Activated B cell treated with CpG ODN at 0.5 μM for 24 hours (primary cell): ENCODE results near the gene NFKBIL1. TPM values are rescaled to one million over a fixed set of nuclear protein-coding genes. Genes with fewer than 3 reads are reported as not detected.

ENCODE experiments used
- ATAC-seq: fragments of 200-7000 bp; cut with Tn5 transposase; one replicate; pipeline ENCODE4 v1.10.0; 2021; ENCODE audit warnings: low read depth, mild to moderate bottlenecking, moderate library complexity
- CTCF ChIA-PET: fragments of 350-600 bp; sonication (Branson Sonifier 250); formaldehyde crosslinking; loops from one replicate; lab custom pipeline; 2021; ENCODE audit warnings: antibody characterized with exemption; lab: Charles Lee
- POLR2A ChIA-PET: fragments of 350-600 bp; sonication (Branson Sonifier 250); formaldehyde crosslinking; loops from one replicate; lab custom pipeline; 2021; ENCODE audit warnings: antibody characterized with exemption; lab: Charles Lee
- DNase-seq: peaks from one replicate; pipeline ENCODE4 v3.0.0; 2022
- H3K27ac Mint-ChIP-seq: one replicate; pipeline ENCODE4 v1.8.0; 2020; ENCODE audit warnings: mixed read lengths
- H3K27me3 Mint-ChIP-seq: one replicate; pipeline ENCODE4 v1.8.0; 2021; ENCODE audit warnings: mixed read lengths
- H3K36me3 Mint-ChIP-seq: one replicate; pipeline ENCODE4 v1.8.0; 2021; ENCODE audit warnings: low read depth, mixed read lengths
- H3K4me1 Mint-ChIP-seq: one replicate; pipeline ENCODE4 v1.8.0; 2021; ENCODE audit warnings: mixed read lengths
- H3K4me3 Mint-ChIP-seq: one replicate; pipeline ENCODE4 v1.8.0; 2020; ENCODE audit warnings: mild to moderate bottlenecking, mixed read lengths
- H3K9me3 Mint-ChIP-seq: one replicate; pipeline ENCODE4 v1.8.0; 2020; ENCODE audit warnings: mixed read lengths
- CTCF ChIP-seq: fragments of 200-600 bp; IDR thresholded peaks from one replicate; pipeline ENCODE4 v1.8.0; 2022; ENCODE audit warnings: antibody characterized with exemption, mild to moderate bottlenecking
- intact Hi-C: fragments of 100-400 bp; cut with micrococcal nuclease; formaldehyde crosslinking; loops from one replicate; pipeline ENCODE4 v1.15.1; 2024
- total RNA-seq: library from RNA; stranded (reverse); gene quantifications from 2 replicates; pipeline ENCODE4 v1.2.3, GENCODE V29; 2022

NFKBIL1 gene
- total RNA-seq, 1 donor from 2014 or later, result 16.7 TPM

GRCh38 chr6:31569861-31570536 lies 22.6 kb downstream of the NFKBIL1 start:
- no peaks in the 10 kb centered on the region for H3K27me3 Mint-ChIP-seq
- ATAC-seq (no peak), DNase-seq (no peak)
- H3K9me3 Mint-ChIP-seq, result no peaks in the 10 kb centered on the region
- no peak for TF ChIP-seq CTCF
- intact Hi-C loops, result loop anchor here (10.0 kb wide), 2 partner anchors 885 to 1055 kb away; partner anchors contain the start of gene PPP1R18
- peak overlapping the region; percentile 45 for H3K4me3 Mint-ChIP-seq
- ChIA-PET CTCF (interaction anchor here (1.3 to 25.7 kb wide), 5 partner anchors 11 to 29 kb away, joined by 4 to 611 read pairs (median 10); partner anchors contain the start of genes ATP6V1G2, DDX39B and NFKBIL1), POLR2A (interaction anchor here (0.7 to 25.3 kb wide), 8 partner anchors 7 to 1068 kb away, joined by 3 to 1155 read pairs (median 8); partner anchors contain the start of genes DDX39B, LST1, LTB and NCR3)
- H3K36me3 Mint-ChIP-seq, result peaks cover 24% of the 10 kb centered on the region
- peak overlapping the region; percentile 93 for H3K27ac Mint-ChIP-seq
- peaks cover 87% of the 10 kb centered on the region for H3K4me1 Mint-ChIP-seq

- POLR2A ChIA-PET, result interaction anchor here (0.6 to 25.3 kb wide), 9 partner anchors 9 to 111 kb away, joined by 3 to 1155 read pairs (median 51); partner anchors contain the start of genes DDX39B, LST1, LTB and NCR3
- intact Hi-C loops, result loop anchor here (1.0 kb wide), 2 partner anchors 8 to 12 kb away; no protein-coding TSS in a partner anchor
These were observed 24.9 kb downstream of the NFKBIL1 start, which contains the start of gene LTA for GRCh38 chr6:31572041-31572911. LTA (plus strand) TSS chr6:31572289; CDS start chr6:31572743, 454 bp downstream.

GRCh38 chr6:31573239-31574105 lies 26.1 kb downstream of the NFKBIL1 start:
- POLR2A ChIA-PET, result interaction anchor here (0.6 to 26.0 kb wide), 8 partner anchors 3 to 109 kb away, joined by 3 to 1155 read pairs (median 121); partner anchors contain the start of genes BAG6, LST1, LTA and LTB
- no peak for TF ChIP-seq CTCF
- H3K4me3 Mint-ChIP-seq, result peak overlapping the region; percentile 98
- H3K27me3 Mint-ChIP-seq, result no peaks in the 10 kb centered on the region
- no peaks in the 10 kb centered on the region for H3K9me3 Mint-ChIP-seq
- intact Hi-C loops, result loop anchor here (2.0 kb wide), 1 partner anchor 79 kb away; the partner anchor contains the start of gene BAG6
- peaks cover 48% of the 10 kb centered on the region for H3K36me3 Mint-ChIP-seq
- peak overlapping the region; percentile 99 for H3K27ac Mint-ChIP-seq
- H3K4me1 Mint-ChIP-seq, result peaks cover 95% of the 10 kb centered on the region
- DNase-seq, result no peak
- CTCF ChIA-PET, result interaction anchor here (5.0 to 25.7 kb wide), 3 partner anchors 11 to 23 kb away, joined by 33 to 611 read pairs (median 577); partner anchors contain the start of genes ATP6V1G2, DDX39B, LST1 and LTB
- ATAC-seq, result no peak

More at GRCh38 chr6:31572041-31572911, 24.9 kb downstream of the NFKBIL1 start, which contains the start of gene LTA:
- Mint-ChIP-seq H3K27ac (peak within 1 kb of the TSS; percentile 99), H3K9me3 (no peaks in the 10 kb centered on the region), H3K4me1 (peaks cover 97% of the 10 kb centered on the region), H3K4me3 (peak within 1 kb of the TSS; percentile 98), H3K36me3 (peaks cover 39% of the 10 kb centered on the region), H3K27me3 (no peaks in the 10 kb centered on the region)
- peak; percentile 43 for ATAC-seq
- CTCF ChIA-PET, result interaction anchor here (2.9 to 25.7 kb wide), 4 partner anchors 9 to 24 kb away, joined by 21 to 611 read pairs (median 305); partner anchors contain the start of genes ATP6V1G2, DDX39B, LST1 and LTB
- DNase-seq, result peak; percentile 72
- no peak for TF ChIP-seq CTCF
